HG03064 (cell line): ENCODE measurements around the gene CSMD2.

Experiments used
- ATAC-seq: cut with Tn5 transposase; IDR thresholded peaks from one replicate; pipeline ENCODE4 v1.9.1; 2021; ENCODE audit warnings: low read depth; ENCODE audit not compliant: unreplicated experiment

The CSMD2 gene

GRCh38 chr1:33735624-33736023 is 429.4 kb downstream of the CSMD2 start:
- ATAC-seq = no peak

GRCh38 chr1:33727310-33727709 is 437.7 kb downstream of the CSMD2 start:
- no peak for ATAC-seq

DNA sequence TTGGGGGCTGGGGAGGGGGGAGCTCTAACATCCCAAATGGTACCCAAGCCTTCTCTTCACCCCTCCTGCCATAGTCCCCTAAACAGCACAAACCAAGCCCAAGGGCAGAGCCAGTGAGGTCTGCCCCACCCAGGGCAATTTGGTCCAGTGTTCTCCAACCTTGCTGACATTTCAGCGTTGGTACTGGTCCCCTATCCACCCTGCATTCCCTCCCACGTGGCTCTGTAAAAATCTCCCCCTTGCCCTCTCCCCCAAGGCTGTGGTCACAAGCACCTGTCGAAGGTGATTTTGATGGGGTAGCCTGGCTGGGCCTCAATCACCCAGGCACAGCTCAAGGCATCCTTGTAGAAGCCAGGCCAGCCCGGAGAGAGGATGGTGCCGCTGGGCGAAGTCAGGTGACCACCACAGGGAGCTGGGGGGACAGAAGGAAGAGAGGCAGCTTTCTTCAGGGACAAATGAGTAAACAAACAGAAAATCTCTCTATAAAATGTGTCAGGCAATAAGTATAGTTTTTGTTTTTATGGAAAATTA is 438.7 kb downstream of the CSMD2 start:
- ATAC-seq = no peak

- no peak for ATAC-seq
These were observed 439.4 kb downstream of the CSMD2 start for GRCh38 chr1:33725556-33726160.

DNA sequence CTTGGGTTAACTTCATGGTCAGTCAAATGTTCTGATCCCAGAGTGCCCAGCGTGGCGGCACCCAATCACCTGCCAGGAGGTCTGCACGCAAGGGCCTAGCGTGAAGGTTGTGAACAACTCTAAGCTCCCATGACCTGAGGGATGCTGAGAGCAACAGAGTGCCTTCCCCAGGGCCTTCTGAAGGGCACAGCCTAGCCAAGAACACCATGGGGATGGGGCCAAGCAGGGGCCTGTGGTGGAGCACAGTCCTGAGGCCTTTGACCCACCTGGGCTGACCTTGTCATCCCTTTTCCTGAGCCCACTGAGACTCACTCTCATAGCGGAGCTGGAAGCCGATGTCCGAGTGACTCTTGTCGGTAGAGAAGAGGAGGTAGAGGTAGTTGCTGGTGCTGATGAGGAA is 440.0 kb downstream of the CSMD2 start:
- ATAC-seq = no peak

DNA sequence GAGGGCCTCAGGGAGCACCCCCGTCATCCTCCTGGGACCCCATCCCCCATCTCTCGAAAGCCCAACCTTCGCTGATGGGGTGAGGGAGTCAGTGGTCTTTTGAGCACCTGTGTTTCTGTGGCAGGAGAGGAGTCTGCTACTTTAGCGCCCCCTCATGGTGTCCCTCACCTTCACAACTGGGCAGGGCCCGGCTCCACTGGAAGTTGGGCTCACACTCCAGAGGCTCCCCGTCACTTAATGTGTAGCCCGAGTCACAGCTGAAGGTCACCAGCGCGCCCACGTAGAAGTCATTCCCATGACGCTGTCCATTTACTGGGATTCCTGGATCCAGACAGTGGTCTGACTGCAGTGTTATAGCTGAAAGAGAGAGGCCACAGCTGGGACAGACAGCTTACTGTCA is 440.7 kb downstream of the CSMD2 start:
- no peak for ATAC-seq

GRCh38 chr1:33723251-33723650 is 441.8 kb downstream of the CSMD2 start:
- ATAC-seq = no peak

GRCh38 chr1:33721301-33721815 is 443.7 kb downstream of the CSMD2 start:
- ATAC-seq = no peak

DNA sequence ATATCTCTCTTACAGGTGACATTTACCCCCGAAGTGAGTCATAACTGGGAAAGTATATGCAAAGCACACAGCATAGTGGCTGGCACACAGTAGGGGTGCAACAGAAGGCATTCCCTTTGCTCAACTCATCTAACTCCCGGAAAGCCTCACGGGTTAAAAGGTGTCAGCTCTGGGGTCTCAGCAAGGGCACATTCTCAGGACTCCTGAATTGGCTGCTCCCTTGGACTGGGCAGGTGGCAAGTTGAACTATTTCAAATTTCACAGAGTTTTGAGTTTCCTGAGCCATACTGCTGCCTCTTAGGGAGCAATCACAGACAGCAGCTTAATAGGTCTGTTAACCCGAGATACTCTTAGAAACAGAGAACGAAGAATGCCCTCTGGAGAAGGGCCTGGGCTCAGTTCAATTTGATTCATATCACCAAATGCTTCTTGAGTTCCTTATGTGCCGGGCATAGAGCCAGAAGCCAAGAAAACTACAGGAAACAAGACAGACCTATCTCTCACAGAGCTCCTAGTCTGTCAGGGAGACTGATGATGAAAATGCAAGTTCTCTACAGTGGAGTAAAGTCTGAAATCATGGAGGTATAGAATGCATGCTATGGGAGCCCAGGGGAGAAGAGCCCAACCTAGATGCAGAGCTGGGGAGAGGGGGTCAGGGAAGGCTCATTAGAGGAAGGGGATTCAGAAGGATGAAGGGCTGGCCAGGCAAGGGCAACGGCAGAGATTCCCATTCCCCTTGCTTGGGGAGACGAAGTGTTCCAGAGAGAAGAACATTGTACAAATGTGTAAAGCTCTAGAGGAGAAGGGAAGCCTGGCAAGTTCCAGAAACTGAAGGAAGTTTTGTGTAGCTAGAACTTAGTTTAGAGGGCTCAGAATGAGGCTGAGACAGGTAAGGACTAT is 445.0 kb downstream of the CSMD2 start:
- ATAC-seq = no peak

- ATAC-seq = no peak
These were observed 445.7 kb downstream of the CSMD2 start for GRCh38 chr1:33719326-33719725.

GRCh38 chr1:33718186-33718585 is 446.8 kb downstream of the CSMD2 start:
- ATAC-seq = no peak

GRCh38 chr1:33716976-33717688 is 447.9 kb downstream of the CSMD2 start:
- no peak for ATAC-seq

- no peak for ATAC-seq
These were observed 449.7 kb downstream of the CSMD2 start for GRCh38 chr1:33715195-33715811.

DNA sequence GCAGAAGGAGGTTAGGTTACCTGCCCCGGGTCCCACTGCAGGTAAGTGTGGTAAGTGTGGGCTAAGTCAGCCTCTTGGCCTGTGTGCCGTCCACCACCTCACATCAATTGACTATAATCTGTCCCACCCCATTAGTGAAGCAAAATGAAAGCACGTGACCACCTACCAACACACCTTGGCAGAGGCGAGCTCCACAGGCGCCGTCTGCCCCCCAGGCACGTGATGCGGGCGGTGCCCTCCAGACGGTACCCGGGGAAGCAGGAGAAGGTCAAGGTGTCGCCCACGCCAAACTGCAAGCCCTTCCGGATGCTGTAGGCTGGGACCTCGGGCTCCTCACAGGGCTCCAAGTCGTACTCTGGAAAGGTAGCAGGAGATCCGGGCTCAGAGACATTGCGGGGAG is 450.6 kb downstream of the CSMD2 start:
- ATAC-seq = no peak

- ATAC-seq = no peak
These were observed 451.8 kb downstream of the CSMD2 start for GRCh38 chr1:33713058-33713877.

DNA sequence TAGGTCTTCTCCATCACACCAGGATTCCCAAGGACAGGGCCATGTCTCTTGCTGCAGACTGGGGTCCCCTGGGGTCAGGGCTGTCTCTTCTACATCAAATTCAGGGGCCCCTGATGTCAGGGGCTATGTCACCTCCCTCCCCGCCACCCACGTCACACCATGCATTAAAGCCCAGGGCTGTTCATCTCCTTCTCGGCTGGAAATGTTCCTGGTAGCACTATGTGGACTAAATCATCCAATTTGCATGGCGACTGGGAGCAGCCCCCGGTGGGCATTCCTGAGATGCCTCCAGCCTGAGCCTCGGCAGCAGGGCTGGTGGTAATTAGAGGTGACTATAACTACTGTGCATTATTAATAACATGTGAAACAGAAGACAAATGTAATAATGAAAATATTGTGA is 452.8 kb downstream of the CSMD2 start:
- ATAC-seq = no peak

DNA sequence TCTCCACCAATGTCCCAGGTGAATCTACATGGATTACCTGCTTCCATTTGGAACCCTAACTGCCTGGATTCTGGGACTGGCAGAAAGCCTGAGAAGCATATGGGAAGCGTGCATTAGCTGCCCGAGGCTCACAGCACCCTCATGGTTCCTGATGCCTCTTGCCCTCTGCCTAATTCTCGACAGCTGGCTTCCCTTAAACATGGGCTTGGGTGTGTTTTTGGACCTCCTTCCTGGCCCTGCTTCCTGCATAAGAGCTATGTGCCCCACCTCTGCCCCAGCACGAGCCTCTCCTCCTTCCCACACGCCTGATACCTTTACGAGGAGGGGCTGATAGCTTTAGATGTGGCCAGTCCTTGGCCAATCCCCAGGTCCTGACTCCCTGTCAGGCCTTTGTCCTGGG is 453.5 kb downstream of the CSMD2 start:
- no peak for ATAC-seq

GRCh38 chr1:33710967-33711366 is 454.1 kb downstream of the CSMD2 start:
- ATAC-seq = no peak

DNA sequence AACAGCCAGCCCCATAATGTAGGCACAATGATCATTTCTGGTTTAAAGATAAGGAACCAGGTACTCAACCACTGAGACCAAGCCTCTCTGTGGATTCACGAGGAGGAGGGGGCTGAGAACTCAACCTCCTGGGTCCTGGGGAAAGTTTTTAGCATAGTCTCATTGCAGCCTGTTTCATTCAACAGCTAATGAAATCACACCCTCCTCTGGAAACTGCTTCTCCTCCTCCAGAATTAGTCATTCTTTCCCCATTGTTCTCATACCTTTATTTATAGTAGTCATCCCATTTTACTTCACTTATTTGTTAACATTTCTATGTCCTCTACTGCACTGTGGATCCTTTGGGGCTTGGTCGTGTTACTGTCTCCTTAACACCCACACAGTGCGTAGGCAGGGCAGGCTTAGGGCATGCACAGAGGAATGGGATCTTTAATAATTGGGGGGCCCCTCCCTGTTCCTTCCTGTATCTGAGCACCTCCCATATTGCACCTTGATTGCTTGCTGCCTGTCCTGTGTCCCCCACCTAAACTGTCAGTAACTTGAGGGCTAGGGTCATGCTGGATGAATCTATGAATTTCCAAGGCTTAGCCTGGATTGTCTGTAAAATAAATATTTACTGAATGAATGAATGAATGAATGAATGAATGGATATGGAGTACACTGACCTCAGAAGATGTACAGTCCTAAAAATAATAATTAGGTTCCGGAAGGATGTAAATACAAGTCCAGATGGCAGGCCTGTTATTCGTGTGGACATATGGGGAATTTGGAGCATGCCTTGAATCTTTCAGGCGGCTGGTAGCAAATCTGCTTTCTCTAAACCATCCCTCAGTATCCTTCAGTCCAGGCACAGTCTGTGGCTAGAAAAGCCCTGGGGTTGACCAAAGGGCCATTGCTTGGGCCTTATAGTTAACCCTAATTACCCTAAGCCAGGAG is 455.0 kb downstream of the CSMD2 start:
- ATAC-seq = no peak
